ENCODE data around the gene SLC25A23.

The SLC25A23 gene

GRCh38 chr19:6396305-6396704, 63.3 kb downstream of the SLC25A23 start:
- Histone ChIP-seq H3K4me2 (ENCODE audit: low read length) (no peak overlapping the region), H3K27ac (no peak overlapping the region)

GRCh38 chr19:6394831-6395230, 64.8 kb downstream of the SLC25A23 start:
- no peak for TF ChIP-seq CTCF (IDR thresholded peaks at IDR 0.05)
- Histone ChIP-seq H3K4me3 (ENCODE audit: low read depth, low read length) (no peak overlapping the region), H3K36me3 (ENCODE audit: control insufficient read depth, insufficient read depth, low read length) (no peaks in the 10 kb centered on the region), H3K79me2 (peaks cover 8% of the 10 kb centered on the region), H3K9me3 (ENCODE audit: control insufficient read depth, low read length) (no peaks in the 10 kb centered on the region), H3K4me2 (ENCODE audit: low read length) (no peak overlapping the region), H3K27ac (no peak overlapping the region), H3K9ac (no peak overlapping the region), H3K4me1 (peaks cover 7% of the 10 kb centered on the region), H3K27me3 (ENCODE audit: control insufficient read depth, insufficient read depth, low read length) (no peaks in the 10 kb centered on the region), H2AFZ (no peak overlapping the region)

More at GRCh38 chr19:6396305-6396704, 63.3 kb downstream of the SLC25A23 start:
- no peaks in the 10 kb centered on the region for H3K9me3 ChIP-seq (ENCODE audit: control insufficient read depth, low read length)
- H3K36me3 ChIP-seq (ENCODE audit: control insufficient read depth, insufficient read depth, low read length) = no peaks in the 10 kb centered on the region
- peaks cover 7% of the 10 kb centered on the region for H3K4me1 ChIP-seq
- no peak overlapping the region for H3K9ac ChIP-seq
- H3K79me2 ChIP-seq = peaks cover 8% of the 10 kb centered on the region
- no peak overlapping the region for H3K4me3 ChIP-seq (ENCODE audit: low read depth, low read length)
- no peak overlapping the region for H2AFZ ChIP-seq
- H3K27me3 ChIP-seq (ENCODE audit: control insufficient read depth, insufficient read depth, low read length) = no peaks in the 10 kb centered on the region
- TF ChIP-seq CTCF (IDR thresholded peaks at IDR 0.05) = no peak

- Histone ChIP-seq H3K79me2 (peaks cover 8% of the 10 kb centered on the region), H3K9ac (peak overlapping the region; percentile 88), H3K27me3 (ENCODE audit: control insufficient read depth, insufficient read depth, low read length) (no peaks in the 10 kb centered on the region), H3K4me3 (ENCODE audit: low read depth, low read length) (peak overlapping the region; percentile 79), H3K36me3 (ENCODE audit: control insufficient read depth, insufficient read depth, low read length) (no peaks in the 10 kb centered on the region), H2AFZ (peak overlapping the region; percentile 100), H3K4me2 (ENCODE audit: low read length) (peak overlapping the region; percentile 89), H3K9me3 (ENCODE audit: control insufficient read depth, low read length) (no peaks in the 10 kb centered on the region), H3K4me1 (peaks cover 7% of the 10 kb centered on the region), H3K27ac (peak overlapping the region; percentile 92)
- TF ChIP-seq CTCF (IDR thresholded peaks at IDR 0.05) = no peak
Measured at GRCh38 chr19:6393983-6394412, 65.6 kb downstream of the SLC25A23 start.

GRCh38 chr19:6393074-6393982, 66.3 kb downstream of the SLC25A23 start, which contains the start of gene GTF2F1:
GTF2F1 (minus strand) TSS chr19:6393164; CDS start chr19:6392995, 169 bp downstream.
- Histone ChIP-seq H3K9me3 (ENCODE audit: control insufficient read depth, low read length) (no peaks in the 10 kb centered on the region), H3K36me3 (ENCODE audit: control insufficient read depth, insufficient read depth, low read length) (no peaks in the 10 kb centered on the region), H2AFZ (peak within 1 kb of the TSS; percentile 100), H3K27ac (peak within 1 kb of the TSS; percentile 92), H3K27me3 (ENCODE audit: control insufficient read depth, insufficient read depth, low read length) (no peaks in the 10 kb centered on the region), H3K79me2 (peaks cover 8% of the 10 kb centered on the region), H3K4me1 (peaks cover 7% of the 10 kb centered on the region), H3K4me3 (ENCODE audit: low read depth, low read length) (peak within 1 kb of the TSS; percentile 79), H3K9ac (peak within 1 kb of the TSS; percentile 88), H3K4me2 (ENCODE audit: low read length) (peak within 1 kb of the TSS; percentile 89)
- TF ChIP-seq CTCF (IDR thresholded peaks at IDR 0.05) = peak; percentile 21

Measured in parathyroid adenoma (tissue), 2 donors.